Choroid plexus epithelial cell (primary cell): ENCODE measurements around the gene CAMSAP2.
A peak's percentile ranks its signal among the peaks of the same experiment; 100 is the strongest.

ENCODE experiments used
- DNase-seq: peaks from one replicate; pipeline ENCODE4 v3.0.0-alpha.2; 2010; ENCODE audit warnings: low read depth
- H3K4me3 ChIP-seq: 2 replicates; pipeline ENCODE4 v1.5.1; 2011; ENCODE audit warnings: low read depth, mild to moderate bottlenecking, control low read depth, low read length, moderate library complexity
- TF ChIP-seq, protein P1 (sequence below): conservative IDR thresholded peaks from 2 replicates; pipeline ENCODE4 v1.5.1; 2011; ENCODE audit warnings: low read depth, mild to moderate bottlenecking, control low read depth, inconsistent platforms, low read length, moderate library complexity

The CAMSAP2 gene

GRCh38 chr1:200706111-200706814 is 32.4 kb upstream of the CAMSAP2 start:
- no peak for DNase-seq
- TF ChIP-seq, protein P1, sequence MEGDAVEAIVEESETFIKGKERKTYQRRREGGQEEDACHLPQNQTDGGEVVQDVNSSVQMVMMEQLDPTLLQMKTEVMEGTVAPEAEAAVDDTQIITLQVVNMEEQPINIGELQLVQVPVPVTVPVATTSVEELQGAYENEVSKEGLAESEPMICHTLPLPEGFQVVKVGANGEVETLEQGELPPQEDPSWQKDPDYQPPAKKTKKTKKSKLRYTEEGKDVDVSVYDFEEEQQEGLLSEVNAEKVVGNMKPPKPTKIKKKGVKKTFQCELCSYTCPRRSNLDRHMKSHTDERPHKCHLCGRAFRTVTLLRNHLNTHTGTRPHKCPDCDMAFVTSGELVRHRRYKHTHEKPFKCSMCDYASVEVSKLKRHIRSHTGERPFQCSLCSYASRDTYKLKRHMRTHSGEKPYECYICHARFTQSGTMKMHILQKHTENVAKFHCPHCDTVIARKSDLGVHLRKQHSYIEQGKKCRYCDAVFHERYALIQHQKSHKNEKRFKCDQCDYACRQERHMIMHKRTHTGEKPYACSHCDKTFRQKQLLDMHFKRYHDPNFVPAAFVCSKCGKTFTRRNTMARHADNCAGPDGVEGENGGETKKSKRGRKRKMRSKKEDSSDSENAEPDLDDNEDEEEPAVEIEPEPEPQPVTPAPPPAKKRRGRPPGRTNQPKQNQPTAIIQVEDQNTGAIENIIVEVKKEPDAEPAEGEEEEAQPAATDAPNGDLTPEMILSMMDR, result no peak
- H3K4me3 ChIP-seq, result no peak overlapping the region

GRCh38 chr1:200707116-200707515 is 31.6 kb upstream of the CAMSAP2 start:
- H3K4me3 ChIP-seq, result no peak overlapping the region
- TF ChIP-seq, protein P1, result no peak
- no peak for DNase-seq

DNA sequence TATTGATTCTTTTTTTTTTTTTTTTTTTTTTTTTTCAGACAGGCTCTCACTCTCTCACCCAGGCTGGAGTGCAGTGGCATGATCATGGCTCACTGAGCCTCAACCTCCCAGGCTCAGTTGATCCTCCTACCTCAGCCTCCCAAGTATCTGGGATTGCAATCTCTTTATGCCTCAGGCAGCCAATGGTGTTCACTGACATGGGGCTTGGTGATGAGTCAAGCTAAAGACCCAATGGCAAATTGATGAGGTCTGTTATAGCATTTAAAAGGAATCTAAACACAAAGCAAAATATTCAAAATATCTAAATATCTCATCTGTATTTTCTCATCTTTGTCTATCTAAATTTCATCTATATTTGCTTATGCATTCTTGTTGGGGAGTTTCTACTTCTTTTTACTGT is 30.5 kb upstream of the CAMSAP2 start:
- TF ChIP-seq, protein P1, result no peak
- no peak for DNase-seq
- H3K4me3 ChIP-seq, result no peak overlapping the region

DNA sequence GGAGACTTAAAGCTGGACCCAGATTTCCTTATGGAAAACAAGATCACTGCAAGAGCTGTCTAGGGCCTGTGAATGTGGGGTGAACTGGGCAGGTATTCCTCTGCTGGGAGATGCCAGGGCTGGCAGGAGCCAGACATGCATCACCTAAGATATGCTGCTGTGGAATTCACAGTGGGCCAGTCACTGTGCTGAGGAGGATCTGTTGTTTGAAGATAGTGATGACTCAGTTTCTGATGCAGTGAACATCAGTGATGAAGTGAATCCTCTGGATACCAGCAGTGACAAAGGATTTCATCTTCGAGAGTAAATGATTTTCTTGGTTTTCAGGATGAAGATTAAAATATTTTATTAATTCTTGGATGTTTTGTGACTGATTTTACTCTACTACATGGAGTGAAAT is 29.9 kb upstream of the CAMSAP2 start:
- no peak overlapping the region for H3K4me3 ChIP-seq
- TF ChIP-seq, protein P1, result no peak
- peak; percentile 7 for DNase-seq

GRCh38 chr1:200710166-200710565 is 28.5 kb upstream of the CAMSAP2 start:
- DNase-seq, result no peak
- TF ChIP-seq, protein P1, result no peak

GRCh38 chr1:200714504-200715187 is 24.0 kb upstream of the CAMSAP2 start:
- H3K4me3 ChIP-seq, result no peak overlapping the region
- TF ChIP-seq, protein P1, result no peak
- DNase-seq, result no peak

More at GRCh38 chr1:200710166-200710565, 28.5 kb upstream of the CAMSAP2 start:
- no peak overlapping the region for H3K4me3 ChIP-seq
